ENCODE measurements around the gene MAPK14. TPM values are rescaled to one million over a fixed set of nuclear protein-coding genes. Genes with fewer than 3 reads are reported as not detected.

MAPK14 gene
- total and polyA plus RNA-seq, 9 of the 15 experiments (the other 6 are each of a cell fraction or from before 2014, with no cell fraction given): 8.8 to 62.7 (median 35.5) TPM

- no peak for TF ChIP-seq MGA (IDR thresholded peaks at IDR 0.05)
Measured at GRCh38 chr6:36132246-36132895, 104.8 kb downstream of the MAPK14 start (continued).
